GM18909 (cell line): Measurements from ENCODE around the gene DNPEP.

ENCODE experiments used
- ATAC-seq: cut with Tn5 transposase; IDR thresholded peaks from one replicate; pipeline ENCODE4 v1.9.1; 2021; ENCODE audit warnings: mild to moderate bottlenecking; ENCODE audit not compliant: unreplicated experiment, poor library complexity

Gene DNPEP

GRCh38 chr2:219323434-219323833 is 64.3 kb downstream of the DNPEP start:
- no peak for ATAC-seq
